GM12865 (cell line): ENCODE data around the gene PDE2A.
"Not testable (repeated sequence)": the region's sequence is repeated elsewhere in the genome, so short reads cannot be mapped to it uniquely, and the experiment has no call there.

ENCODE experiments used
- DNase-seq: peaks from one replicate; pipeline ENCODE4 v3.0.0; 2010; ENCODE audit warnings: low read depth
- H3K4me3 ChIP-seq: 2 replicates; pipeline ENCODE4 v1.5.1; 2011; ENCODE audit warnings: mild to moderate bottlenecking, low read depth, low read length, control low read depth
- CTCF ChIP-seq: IDR thresholded peaks from 2 replicates; pipeline ENCODE4 v1.5.1; 2011; ENCODE audit warnings: low read length, control low read depth, low read depth, inconsistent platforms; ENCODE audit not compliant: insufficient read depth; ENCODE audit errors: missing control alignments

PDE2A gene

GRCh38 chr11:72574548-72575460, 99.4 kb downstream of the PDE2A start:
- TF ChIP-seq CTCF: no peak
- no peak for DNase-seq
- H3K4me3 ChIP-seq: no peak overlapping the region

- TF ChIP-seq CTCF: no peak
- DNase-seq: no peak
- H3K4me3 ChIP-seq: no peak overlapping the region
Observed at GRCh38 chr11:72573855-72574445, 100.3 kb downstream of the PDE2A start.

GRCh38 chr11:72573072-72573854, 101.0 kb downstream of the PDE2A start:
- DNase-seq: peak; percentile 36
- TF ChIP-seq CTCF: peak; percentile 57
- H3K4me3 ChIP-seq: no peak overlapping the region

GRCh38 chr11:72572540-72572939, 101.7 kb downstream of the PDE2A start:
- not testable (repeated sequence) for H3K4me3 ChIP-seq, DNase-seq

- TF ChIP-seq CTCF: no peak
- DNase-seq: no peak
- no peak overlapping the region for H3K4me3 ChIP-seq
Observed at GRCh38 chr11:72570893-72571661, 103.1 kb downstream of the PDE2A start.

GRCh38 chr11:72569966-72570892, 104.0 kb downstream of the PDE2A start:
- no peak for DNase-seq
- TF ChIP-seq CTCF: no peak
- no peak overlapping the region for H3K4me3 ChIP-seq
